ENCODE data around the gene F5.
"Not testable (repeated sequence)": the region's sequence is repeated elsewhere in the genome, so short reads cannot be mapped to it uniquely, and the experiment has no call there.

F5 gene

GRCh38 chr1:169538998-169539871, 47.0 kb downstream of the F5 start:
- no peak for DNase-seq

- no peak for DNase-seq
These were observed 51.6 kb downstream of the F5 start for GRCh38 chr1:169534653-169535052.

- DNase-seq, result not testable (repeated sequence)
These were observed 52.6 kb downstream of the F5 start for GRCh38 chr1:169533528-169534190.

- DNase-seq, result no peak
These were observed 55.8 kb downstream of the F5 start for GRCh38 chr1:169530448-169530847.

GRCh38 chr1:169529068-169529642, 57.1 kb downstream of the F5 start:
- DNase-seq, result no peak

- DNase-seq, result no peak
These were observed 57.8 kb downstream of the F5 start for GRCh38 chr1:169528215-169529067.

GRCh38 chr1:169527451-169528214, 58.6 kb downstream of the F5 start:
- DNase-seq, result no peak

GRCh38 chr1:169527001-169527400, 59.3 kb downstream of the F5 start:
- no peak for DNase-seq

- DNase-seq, result no peak
These were observed 60.0 kb downstream of the F5 start for GRCh38 chr1:169526120-169526832.

- DNase-seq, result no peak
These were observed 60.9 kb downstream of the F5 start for GRCh38 chr1:169525391-169525790.

GRCh38 chr1:169523904-169524303, 62.4 kb downstream of the F5 start:
- DNase-seq, result no peak

GRCh38 chr1:169521226-169521625, 65.1 kb downstream of the F5 start:
- DNase-seq, result no peak

- no peak for DNase-seq
These were observed 68.6 kb downstream of the F5 start for GRCh38 chr1:169517558-169518186.

- no peak for DNase-seq
These were observed 70.6 kb downstream of the F5 start for GRCh38 chr1:169515641-169516040.

GRCh38 chr1:169514566-169515270, 71.6 kb downstream of the F5 start:
- no peak for DNase-seq

- DNase-seq, result no peak
These were observed 73.1 kb downstream of the F5 start for GRCh38 chr1:169513208-169513607.

GRCh38 chr1:169511316-169512005, 74.8 kb downstream of the F5 start:
- DNase-seq, result no peak

- no peak for DNase-seq
These were observed 76.2 kb downstream of the F5 start for GRCh38 chr1:169510060-169510459.

GRCh38 chr1:169509354-169509753, 76.9 kb downstream of the F5 start:
- DNase-seq, result no peak

Data from activated naive CD4-positive, alpha-beta T cell treated with Interleukin-2 at 50 U/mL for 16 hours (primary cell).